Osteoblast (primary cell): ENCODE data around the gene ZNF12. TPM values are rescaled to one million over a fixed set of nuclear protein-coding genes. Genes with fewer than 3 reads are reported as not detected.

Experiments used
- DNase-seq: peaks from one replicate; pipeline ENCODE4 v3.0.0; 2011; ENCODE audit warnings: low spot score, mixed read lengths; ENCODE audit not compliant: insufficient read length; ENCODE audit errors: missing footprints
- H2AFZ ChIP-seq: 2 replicates; pipeline ENCODE4 v1.6.0; 2011; ENCODE audit warnings: mild to moderate bottlenecking, low read length
- H3K27ac ChIP-seq: 2 replicates; pipeline ENCODE4 v1.5.1; 2011; ENCODE audit warnings: mild to moderate bottlenecking, low read depth, low read length, moderate library complexity
- H3K27me3 ChIP-seq: 2 replicates; pipeline ENCODE4 v1.6.0; 2012; ENCODE audit warnings: mild to moderate bottlenecking, control low read depth, inconsistent platforms, low read length, moderate library complexity; ENCODE audit not compliant: insufficient read depth
- H3K36me3 ChIP-seq: 2 replicates; pipeline ENCODE4 v1.5.1; 2011; ENCODE audit warnings: mild to moderate bottlenecking, low read length, control low read depth, moderate library complexity; ENCODE audit not compliant: insufficient read depth
- H3K4me1 ChIP-seq: 2 replicates; pipeline ENCODE4 v1.5.1; 2011; ENCODE audit warnings: mild to moderate bottlenecking, low read length, control low read depth, moderate library complexity; ENCODE audit not compliant: insufficient read depth
- H3K4me2 ChIP-seq: 2 replicates; pipeline ENCODE4 v1.6.0; 2011; ENCODE audit warnings: mild to moderate bottlenecking, low read length; ENCODE audit not compliant: insufficient read depth
- H3K4me3 ChIP-seq: fragments of 200-600 bp; sonication (generic); 3 replicates; pipeline ENCODE4 v1.5.1; 2012; ENCODE audit warnings: mild to moderate bottlenecking, low read length, inconsistent platforms; ENCODE audit not compliant: insufficient read depth
- H3K79me2 ChIP-seq: 2 replicates; pipeline ENCODE4 v1.6.0; 2012; ENCODE audit warnings: mild to moderate bottlenecking, low read length, control low read depth, inconsistent platforms; ENCODE audit not compliant: insufficient read depth
- H3K9me3 ChIP-seq: 2 replicates; pipeline ENCODE4 v1.5.1; 2011; ENCODE audit warnings: low read depth, low read length, control low read depth
- H4K20me1 ChIP-seq: 2 replicates; pipeline ENCODE4 v1.6.0; 2012; ENCODE audit warnings: mild to moderate bottlenecking, low read length, control low read depth; ENCODE audit not compliant: insufficient read depth
- total RNA-seq: library from RNA; depleted of rRNA; stranded (reverse); fragments of >200 nt; gene quantifications from 2 replicates; pipeline ENCODE4 v1.2.3, GENCODE V29; 2012
- TF ChIP-seq, protein P1 (sequence below): IDR thresholded peaks from 2 replicates; pipeline ENCODE4 v1.5.1; 2011; ENCODE audit warnings: mild to moderate bottlenecking, low read depth, low read length, moderate library complexity; ENCODE audit errors: extremely low read depth

The ZNF12 gene
- total RNA-seq, 1 donor = 22.8 TPM

DNA sequence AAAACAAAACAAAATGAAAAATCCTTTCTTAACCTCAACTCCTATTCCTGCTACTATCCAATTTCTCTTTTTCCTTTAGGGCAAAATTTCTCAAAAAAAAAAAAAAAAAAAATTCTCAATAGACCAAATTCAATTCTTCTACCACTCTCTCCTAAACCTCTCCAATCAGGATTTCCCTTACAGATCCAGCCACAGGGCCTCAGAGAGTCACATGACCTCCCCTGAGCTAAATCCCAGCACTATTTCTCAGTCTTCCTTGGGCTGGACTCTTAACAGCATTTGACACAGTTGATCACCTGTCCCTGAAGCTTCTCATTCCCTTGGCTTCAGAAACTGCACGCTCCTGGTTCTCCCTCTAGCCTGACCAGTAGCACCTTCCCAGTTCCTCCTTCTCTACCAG lies 4.9 kb downstream of the ZNF12 start:
- Histone ChIP-seq H3K4me3 (no peak overlapping the region), H3K27me3 (no peaks in the 10 kb centered on the region), H3K79me2 (peaks cover 90% of the 10 kb centered on the region), H3K27ac (no peak overlapping the region), H3K4me1 (no peaks in the 10 kb centered on the region), H3K36me3 (peaks cover 69% of the 10 kb centered on the region), H3K9me3 (peaks cover 29% of the 10 kb centered on the region), H3K4me2 (no peak overlapping the region), H4K20me1 (peaks cover 33% of the 10 kb centered on the region), H2AFZ (no peak overlapping the region)
- TF ChIP-seq, protein P1, sequence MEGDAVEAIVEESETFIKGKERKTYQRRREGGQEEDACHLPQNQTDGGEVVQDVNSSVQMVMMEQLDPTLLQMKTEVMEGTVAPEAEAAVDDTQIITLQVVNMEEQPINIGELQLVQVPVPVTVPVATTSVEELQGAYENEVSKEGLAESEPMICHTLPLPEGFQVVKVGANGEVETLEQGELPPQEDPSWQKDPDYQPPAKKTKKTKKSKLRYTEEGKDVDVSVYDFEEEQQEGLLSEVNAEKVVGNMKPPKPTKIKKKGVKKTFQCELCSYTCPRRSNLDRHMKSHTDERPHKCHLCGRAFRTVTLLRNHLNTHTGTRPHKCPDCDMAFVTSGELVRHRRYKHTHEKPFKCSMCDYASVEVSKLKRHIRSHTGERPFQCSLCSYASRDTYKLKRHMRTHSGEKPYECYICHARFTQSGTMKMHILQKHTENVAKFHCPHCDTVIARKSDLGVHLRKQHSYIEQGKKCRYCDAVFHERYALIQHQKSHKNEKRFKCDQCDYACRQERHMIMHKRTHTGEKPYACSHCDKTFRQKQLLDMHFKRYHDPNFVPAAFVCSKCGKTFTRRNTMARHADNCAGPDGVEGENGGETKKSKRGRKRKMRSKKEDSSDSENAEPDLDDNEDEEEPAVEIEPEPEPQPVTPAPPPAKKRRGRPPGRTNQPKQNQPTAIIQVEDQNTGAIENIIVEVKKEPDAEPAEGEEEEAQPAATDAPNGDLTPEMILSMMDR = no peak
- no peak for DNase-seq

DNA sequence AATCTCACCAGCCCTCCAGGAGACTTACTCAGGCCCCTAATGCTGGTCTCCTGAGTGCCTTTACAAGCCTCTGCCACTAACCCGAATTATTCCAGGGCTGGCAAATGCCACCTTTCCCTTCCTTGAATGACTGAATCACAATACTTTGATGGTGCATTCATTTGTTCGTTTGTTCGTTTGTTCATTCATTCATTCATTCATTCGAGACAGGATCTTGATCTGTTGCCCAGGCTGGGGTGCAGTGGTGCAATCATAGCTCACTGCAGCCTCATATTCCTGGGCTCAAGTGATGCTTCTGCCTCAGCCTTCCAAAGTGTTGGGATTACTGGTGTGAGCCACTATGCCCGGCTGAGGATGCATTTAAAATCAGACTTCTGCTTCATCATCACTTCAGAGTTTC lies 6.0 kb downstream of the ZNF12 start:
- Histone ChIP-seq H2AFZ (no peak overlapping the region), H3K4me3 (no peak overlapping the region), H3K4me2 (no peak overlapping the region), H3K4me1 (no peaks in the 10 kb centered on the region), H3K36me3 (peaks cover 80% of the 10 kb centered on the region), H3K79me2 (peaks cover 82% of the 10 kb centered on the region), H3K9me3 (peaks cover 38% of the 10 kb centered on the region), H3K27me3 (no peaks in the 10 kb centered on the region), H4K20me1 (peaks cover 29% of the 10 kb centered on the region), H3K27ac (no peak overlapping the region)
- TF ChIP-seq, protein P1 = no peak
- no peak for DNase-seq

DNA sequence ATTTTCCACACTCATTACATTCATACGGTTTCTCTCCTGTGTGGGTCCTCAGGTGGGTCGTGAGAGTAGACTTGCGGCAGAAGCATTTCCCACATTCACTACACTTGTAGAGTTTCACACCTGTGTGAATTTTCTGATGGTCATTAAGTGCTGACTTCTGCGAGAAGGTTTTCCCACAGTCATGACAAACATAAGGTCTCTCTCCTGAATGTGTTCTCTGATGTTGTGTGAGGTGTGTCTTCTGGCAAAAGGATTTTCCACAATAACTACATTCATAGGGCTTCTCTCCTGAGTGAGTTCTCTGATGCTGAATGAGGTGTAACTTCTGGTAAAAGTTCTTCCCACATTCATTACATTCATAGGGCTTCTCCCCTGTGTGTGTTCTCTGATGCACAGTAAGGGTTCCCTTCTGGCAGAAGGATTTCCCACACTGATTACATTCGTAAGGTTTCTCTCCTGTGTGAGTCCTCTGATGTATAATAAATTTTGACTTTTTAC lies 15.1 kb downstream of the ZNF12 start:
- Histone ChIP-seq H3K79me2 (peaks cover 2% of the 10 kb centered on the region), H3K27me3 (no peaks in the 10 kb centered on the region), H4K20me1 (no peaks in the 10 kb centered on the region), H3K27ac (no peak overlapping the region), H3K36me3 (peaks cover 93% of the 10 kb centered on the region), H3K4me3 (no peak overlapping the region), H3K4me2 (no peak overlapping the region), H3K9me3 (peaks cover 81% of the 10 kb centered on the region), H3K4me1 (no peaks in the 10 kb centered on the region), H2AFZ (no peak overlapping the region)
- TF ChIP-seq, protein P1 = no peak
- no peak for DNase-seq

DNA sequence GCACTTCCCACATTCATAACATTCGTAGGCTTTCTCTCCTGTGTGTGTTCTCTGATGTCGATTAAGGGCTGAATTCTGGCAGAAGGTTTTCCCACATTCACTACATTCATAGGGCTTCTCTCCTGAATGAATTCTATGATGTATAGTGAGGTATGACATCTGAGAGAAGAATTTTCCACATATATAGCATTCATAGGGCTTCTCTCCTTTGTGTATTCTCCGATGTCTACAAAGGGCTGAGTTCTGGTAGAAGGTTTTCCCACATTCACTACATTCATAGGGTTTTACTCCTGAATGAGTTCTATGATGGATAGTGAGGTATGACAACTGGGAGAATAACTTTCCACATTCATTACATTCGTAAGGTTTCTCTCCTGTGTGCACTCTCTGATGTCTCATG lies 15.6 kb downstream of the ZNF12 start:
- Histone ChIP-seq H3K4me1 (no peaks in the 10 kb centered on the region), H3K4me3 (no peak overlapping the region), H3K9me3 (peaks cover 77% of the 10 kb centered on the region), H3K79me2 (peaks cover 2% of the 10 kb centered on the region), H3K27ac (no peak overlapping the region), H3K27me3 (no peaks in the 10 kb centered on the region), H4K20me1 (no peaks in the 10 kb centered on the region), H2AFZ (no peak overlapping the region), H3K4me2 (no peak overlapping the region), H3K36me3 (peaks cover 92% of the 10 kb centered on the region)
- TF ChIP-seq, protein P1 = no peak
- no peak for DNase-seq
